Endothelial cell (in vitro differentiated cells): ENCODE data around the gene PTPRE. TPM values are rescaled to one million over a fixed set of nuclear protein-coding genes. Genes with fewer than 3 reads are reported as not detected.

Experiments used
- DNase-seq: peaks from one replicate; pipeline ENCODE4 v3.0.0; 2021; ENCODE audit warnings: low spot score
- H3K27ac Mint-ChIP-seq: one replicate; pipeline ENCODE4 v1.8.0; 2021; ENCODE audit warnings: mixed read lengths, inconsistent platforms; ENCODE audit not compliant: unreplicated experiment
- H3K27me3 Mint-ChIP-seq: one replicate; pipeline ENCODE4 v1.8.0; 2021; ENCODE audit warnings: mild to moderate bottlenecking, moderate library complexity, mixed read lengths, inconsistent platforms; ENCODE audit not compliant: unreplicated experiment
- H3K36me3 Mint-ChIP-seq: one replicate; pipeline ENCODE4 v1.8.0; 2021; ENCODE audit warnings: mild to moderate bottlenecking, low read depth, mixed read lengths, inconsistent platforms; ENCODE audit not compliant: unreplicated experiment
- H3K4me1 Mint-ChIP-seq: one replicate; pipeline ENCODE4 v1.8.0; 2021; ENCODE audit warnings: mild to moderate bottlenecking, mixed read lengths, inconsistent platforms; ENCODE audit not compliant: unreplicated experiment
- H3K4me3 Mint-ChIP-seq: one replicate; pipeline ENCODE4 v1.8.0; 2021; ENCODE audit warnings: mild to moderate bottlenecking, mixed read lengths, inconsistent platforms; ENCODE audit not compliant: unreplicated experiment
- H3K9me3 Mint-ChIP-seq: one replicate; pipeline ENCODE4 v1.8.0; 2021; ENCODE audit warnings: mixed read lengths, inconsistent platforms; ENCODE audit not compliant: unreplicated experiment
- total RNA-seq: library from RNA; stranded (reverse); fragmentation: NEBNext Ultra II Directional; extraction: Animal tissue kit (Norgen Biotek cat#: 25700); gene quantifications from one replicate; pipeline ENCODE4 v1.2.1, GENCODE V29; 2021; ENCODE audit not compliant: unreplicated experiment
- TF ChIP-seq, protein P1 (sequence below): fragments of 200-600 bp; sonication (generic); IDR thresholded peaks from one replicate; pipeline ENCODE4 v1.5.0; 2021; ENCODE audit warnings: antibody characterized with exemption; ENCODE audit not compliant: unreplicated experiment

Gene PTPRE
- total RNA-seq, 1 donor from 2014 or later = 117 TPM

- no peak overlapping the region for H3K4me3 Mint-ChIP-seq
- H3K4me1 Mint-ChIP-seq = peaks cover 57% of the 10 kb centered on the region
- H3K27me3 Mint-ChIP-seq = peaks cover 9% of the 10 kb centered on the region
- H3K9me3 Mint-ChIP-seq = no peaks in the 10 kb centered on the region
- H3K27ac Mint-ChIP-seq = peak overlapping the region; percentile 30
- no peak for DNase-seq
- H3K36me3 Mint-ChIP-seq = no peaks in the 10 kb centered on the region
- TF ChIP-seq, protein P1, sequence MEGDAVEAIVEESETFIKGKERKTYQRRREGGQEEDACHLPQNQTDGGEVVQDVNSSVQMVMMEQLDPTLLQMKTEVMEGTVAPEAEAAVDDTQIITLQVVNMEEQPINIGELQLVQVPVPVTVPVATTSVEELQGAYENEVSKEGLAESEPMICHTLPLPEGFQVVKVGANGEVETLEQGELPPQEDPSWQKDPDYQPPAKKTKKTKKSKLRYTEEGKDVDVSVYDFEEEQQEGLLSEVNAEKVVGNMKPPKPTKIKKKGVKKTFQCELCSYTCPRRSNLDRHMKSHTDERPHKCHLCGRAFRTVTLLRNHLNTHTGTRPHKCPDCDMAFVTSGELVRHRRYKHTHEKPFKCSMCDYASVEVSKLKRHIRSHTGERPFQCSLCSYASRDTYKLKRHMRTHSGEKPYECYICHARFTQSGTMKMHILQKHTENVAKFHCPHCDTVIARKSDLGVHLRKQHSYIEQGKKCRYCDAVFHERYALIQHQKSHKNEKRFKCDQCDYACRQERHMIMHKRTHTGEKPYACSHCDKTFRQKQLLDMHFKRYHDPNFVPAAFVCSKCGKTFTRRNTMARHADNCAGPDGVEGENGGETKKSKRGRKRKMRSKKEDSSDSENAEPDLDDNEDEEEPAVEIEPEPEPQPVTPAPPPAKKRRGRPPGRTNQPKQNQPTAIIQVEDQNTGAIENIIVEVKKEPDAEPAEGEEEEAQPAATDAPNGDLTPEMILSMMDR = no peak
Observed at GRCh38 chr10:127882391-127882790, 24.5 kb upstream of the PTPRE start.

DNA sequence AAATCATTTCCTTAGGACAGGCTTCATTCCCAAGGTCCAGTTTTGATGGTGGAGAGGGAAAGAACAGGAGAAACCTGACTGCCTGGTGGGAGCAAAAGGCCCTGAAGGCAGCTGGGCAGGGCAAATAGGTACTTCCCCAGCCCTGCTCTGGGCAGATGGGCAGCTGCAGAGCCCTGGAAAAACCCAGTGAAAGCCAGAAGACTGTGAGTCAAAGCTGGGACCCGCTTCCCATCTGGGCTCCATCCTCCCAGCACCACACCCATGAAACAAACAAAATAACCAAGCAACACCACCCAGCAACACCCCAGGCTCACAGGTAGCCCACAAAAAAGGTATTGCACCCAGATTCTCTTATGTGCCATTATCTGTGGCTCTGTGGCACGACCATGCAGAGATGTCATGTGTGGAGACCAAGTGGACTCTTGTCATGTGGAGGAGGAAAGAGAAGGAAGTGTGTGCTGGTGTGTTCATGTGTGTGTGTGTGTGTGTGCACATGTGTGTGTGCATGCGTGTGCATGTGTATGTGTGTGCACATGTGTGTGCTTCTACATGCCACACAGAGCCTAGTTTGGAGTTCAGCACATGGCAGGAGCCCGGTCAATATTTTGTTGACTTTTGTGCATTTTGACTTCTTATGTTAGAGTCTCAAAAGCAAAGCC is 24.0 kb upstream of the PTPRE start:
- H3K36me3 Mint-ChIP-seq = no peaks in the 10 kb centered on the region
- TF ChIP-seq, protein P1 = no peak
- no peaks in the 10 kb centered on the region for H3K9me3 Mint-ChIP-seq
- peaks cover 63% of the 10 kb centered on the region for H3K4me1 Mint-ChIP-seq
- peak overlapping the region; percentile 30 for H3K27ac Mint-ChIP-seq
- peaks cover 9% of the 10 kb centered on the region for H3K27me3 Mint-ChIP-seq
- H3K4me3 Mint-ChIP-seq = no peak overlapping the region
- no peak for DNase-seq

- TF ChIP-seq, protein P1 = no peak
- no peak overlapping the region for H3K4me3 Mint-ChIP-seq
- no peak for DNase-seq
- peaks cover 9% of the 10 kb centered on the region for H3K27me3 Mint-ChIP-seq
- no peaks in the 10 kb centered on the region for H3K36me3 Mint-ChIP-seq
- H3K27ac Mint-ChIP-seq = no peak overlapping the region
- peaks cover 64% of the 10 kb centered on the region for H3K4me1 Mint-ChIP-seq
- no peaks in the 10 kb centered on the region for H3K9me3 Mint-ChIP-seq
Observed at GRCh38 chr10:127883516-127883915, 23.4 kb upstream of the PTPRE start.

DNA sequence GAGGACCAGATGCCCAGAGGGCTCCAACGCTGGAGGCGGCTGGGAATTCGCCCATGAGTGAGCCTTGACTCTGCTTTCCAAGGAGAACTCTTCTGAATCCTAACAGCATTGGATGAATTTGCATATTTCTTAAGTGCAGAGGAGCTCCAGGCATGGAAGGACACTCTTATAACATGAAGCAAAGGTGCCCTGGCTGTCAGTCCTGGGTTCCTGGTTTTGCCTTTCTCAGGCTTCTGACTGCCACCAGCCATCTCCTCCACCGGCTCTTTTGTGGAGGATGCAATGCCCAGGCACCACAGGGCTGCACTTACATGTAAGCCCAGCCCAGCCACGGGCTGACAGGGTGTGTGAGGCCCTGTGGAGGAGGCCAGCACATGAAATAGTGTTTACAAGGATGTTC is 22.4 kb upstream of the PTPRE start:
- DNase-seq = no peak
- Mint-ChIP-seq H3K36me3 (no peaks in the 10 kb centered on the region), H3K4me1 (peaks cover 57% of the 10 kb centered on the region), H3K27ac (no peak overlapping the region), H3K27me3 (peaks cover 9% of the 10 kb centered on the region), H3K9me3 (no peaks in the 10 kb centered on the region), H3K4me3 (no peak overlapping the region)
- TF ChIP-seq, protein P1 = no peak

DNA sequence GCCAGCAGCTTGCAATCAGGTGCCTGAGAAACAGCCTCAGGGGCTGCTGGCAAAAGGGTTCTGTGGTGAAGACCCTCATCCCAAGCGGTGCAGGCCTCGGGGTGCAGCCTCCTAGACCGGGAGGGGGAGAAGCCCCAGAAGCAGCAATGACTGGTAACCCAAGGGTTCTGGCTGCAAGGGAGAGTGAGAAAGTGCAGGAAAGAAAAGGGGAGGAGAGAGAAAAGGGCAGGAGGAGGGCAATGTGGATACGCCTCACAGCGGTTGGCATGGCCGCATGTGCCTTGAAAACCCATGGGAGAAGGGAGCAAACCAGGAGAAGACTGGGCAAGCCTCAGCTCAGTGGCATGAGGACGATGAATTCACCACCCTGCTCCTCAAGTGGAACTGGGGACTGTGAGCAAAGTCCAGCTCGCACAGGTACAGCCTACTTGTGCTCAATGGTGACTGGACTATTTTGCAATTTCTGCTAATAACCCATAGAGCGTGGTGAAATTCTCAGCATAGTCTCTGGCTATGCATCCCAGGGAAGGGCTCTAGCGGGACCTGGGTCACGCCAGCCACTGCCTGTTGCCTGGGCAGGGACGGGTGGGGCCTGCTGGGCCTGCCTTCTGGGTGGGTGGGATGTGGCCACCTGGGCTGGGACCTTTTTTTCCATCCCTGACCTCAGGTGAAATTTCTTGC is 20.4 kb upstream of the PTPRE start:
- peaks cover 4% of the 10 kb centered on the region for H3K27me3 Mint-ChIP-seq
- H3K27ac Mint-ChIP-seq = peak overlapping the region; percentile 25
- H3K4me3 Mint-ChIP-seq = no peak overlapping the region
- H3K9me3 Mint-ChIP-seq = no peaks in the 10 kb centered on the region
- H3K36me3 Mint-ChIP-seq = no peaks in the 10 kb centered on the region
- DNase-seq = no peak
- TF ChIP-seq, protein P1 = no peak
- H3K4me1 Mint-ChIP-seq = peaks cover 49% of the 10 kb centered on the region
